SKM-1 treated with dmso at 0.1 percent for 144 hours (cell line): ENCODE results near the gene TMEM229A.
"Not testable (repeated sequence)": the region's sequence is repeated elsewhere in the genome, so short reads cannot be mapped to it uniquely, and the experiment has no call there.

Source experiments
- DNase-seq: peaks from one replicate; lab custom pipeline; 2025; ENCODE audit not compliant: unreplicated experiment; lab: John Stamatoyannopoulos, UW

TMEM229A gene

DNA sequence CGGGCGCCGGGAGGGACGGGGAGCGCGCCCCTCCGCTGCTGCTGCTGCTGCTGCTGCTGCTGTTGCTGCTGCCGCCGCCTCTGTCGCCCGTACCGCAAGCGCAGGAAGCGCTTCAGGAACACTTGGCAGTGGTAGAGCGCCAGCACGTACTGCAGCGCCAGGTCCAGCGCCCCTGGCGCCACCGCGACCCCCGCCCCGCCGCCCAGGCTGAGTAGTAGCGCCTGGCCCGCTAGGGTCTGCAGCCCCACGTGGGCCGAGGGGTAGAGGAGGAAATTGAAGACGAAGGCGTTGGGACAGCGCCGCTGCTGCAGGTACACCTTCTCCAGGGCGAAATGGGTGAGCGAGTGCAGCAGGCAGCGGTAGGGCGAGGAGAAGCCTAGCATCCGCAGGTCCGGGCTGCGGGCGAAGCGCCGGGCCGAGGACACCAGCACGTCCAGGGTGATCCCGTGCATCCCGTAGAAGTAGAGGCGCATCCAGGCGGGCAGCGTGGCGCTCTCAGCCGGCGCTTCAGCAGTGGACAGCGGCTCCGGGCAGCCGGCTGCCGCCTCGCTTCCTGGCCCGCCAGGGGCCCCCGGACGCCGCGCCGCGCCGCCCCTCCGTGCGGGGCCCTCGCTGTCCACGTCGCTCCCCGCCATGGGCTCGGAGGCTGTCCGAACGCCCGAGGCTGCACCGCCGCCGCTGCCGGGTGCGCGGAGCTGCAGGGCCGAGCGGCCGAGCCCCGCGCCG lies at the start of gene TMEM229A:
TMEM229A (minus strand) TSS at position 699 of the 726 bp plus-strand sequence; CDS start at position 635, 64 bp downstream.
- no peak for DNase-seq

DNA sequence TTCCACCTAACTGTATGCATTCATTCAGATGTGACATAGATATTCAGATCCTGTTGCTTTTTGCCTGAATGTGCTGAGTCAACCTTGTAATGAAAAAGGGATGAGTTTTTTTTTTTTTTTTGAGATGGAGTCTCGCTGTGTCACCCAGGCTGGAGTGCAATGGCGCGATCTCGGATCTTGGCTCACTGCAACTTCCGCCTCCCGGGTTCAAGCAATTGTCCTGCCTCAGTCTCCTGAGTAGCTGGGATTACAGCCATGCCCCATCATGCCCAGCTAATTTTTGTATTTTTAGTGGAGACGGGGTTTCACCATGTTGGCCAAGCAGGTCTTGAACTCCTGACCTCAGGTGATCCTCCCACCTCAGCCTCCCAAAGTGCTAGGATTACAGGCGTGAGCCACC lies 49.4 kb upstream of the TMEM229A start:
- DNase-seq: not testable (repeated sequence)

- no peak for DNase-seq
Observed at GRCh38 chr7:124077546-124077945, 44.7 kb upstream of the TMEM229A start.

DNA sequence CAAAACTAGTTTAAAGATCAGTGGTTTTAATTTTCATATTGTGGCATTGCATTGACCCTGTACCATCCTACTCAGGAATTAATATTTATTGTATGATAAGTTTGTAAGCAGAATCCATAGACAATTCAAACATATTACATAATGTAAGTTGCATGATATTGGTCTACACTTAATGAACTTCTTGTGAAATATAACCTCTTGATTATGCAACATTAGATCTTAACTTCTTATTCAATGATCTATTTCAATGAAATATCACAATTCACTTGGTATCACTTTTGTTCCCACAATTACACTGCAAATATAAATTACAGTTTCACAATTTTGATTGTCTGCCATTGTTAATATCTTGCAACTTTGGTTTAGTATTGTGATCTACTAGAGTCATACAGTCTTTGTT lies 44.0 kb upstream of the TMEM229A start:
- no peak for DNase-seq

DNA sequence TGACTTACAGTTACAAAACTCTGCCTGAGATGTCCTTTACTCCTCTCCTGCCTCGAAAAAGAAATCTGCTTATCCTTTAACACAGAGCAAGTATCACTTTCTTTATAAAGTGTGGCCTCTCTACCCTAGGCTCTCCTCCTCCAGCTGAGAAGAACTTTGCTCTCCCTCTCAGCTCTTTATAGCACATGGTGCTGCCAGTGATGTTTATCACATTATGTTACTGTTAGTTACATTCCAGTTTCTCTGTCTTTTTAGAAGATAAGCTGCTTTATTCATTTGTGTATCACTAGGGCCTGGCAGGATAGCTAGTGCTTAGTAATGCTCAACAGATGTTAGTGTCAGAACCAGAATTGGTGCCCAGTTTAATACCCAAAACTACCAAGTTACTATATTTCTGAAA lies 41.1 kb upstream of the TMEM229A start:
- no peak for DNase-seq

DNA sequence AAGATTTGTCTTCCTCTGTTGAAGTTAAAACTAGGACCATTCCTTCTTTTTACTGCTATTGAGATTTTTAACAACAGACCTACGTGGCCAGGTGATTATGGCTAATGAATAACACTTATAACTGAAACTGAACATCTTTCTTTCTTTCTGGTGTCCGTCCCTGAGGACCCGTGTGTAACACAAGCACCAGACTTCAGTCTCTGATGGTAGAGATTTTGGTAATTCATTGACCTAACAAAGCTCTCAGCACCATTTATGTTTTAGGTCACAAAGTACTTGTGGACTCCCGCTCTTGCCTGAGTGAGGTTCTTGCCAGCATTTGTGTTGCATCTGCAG lies 40.4 kb upstream of the TMEM229A start:
- DNase-seq: no peak

- no peak for DNase-seq
Observed at GRCh38 chr7:124072603-124073309, 39.9 kb upstream of the TMEM229A start.

DNA sequence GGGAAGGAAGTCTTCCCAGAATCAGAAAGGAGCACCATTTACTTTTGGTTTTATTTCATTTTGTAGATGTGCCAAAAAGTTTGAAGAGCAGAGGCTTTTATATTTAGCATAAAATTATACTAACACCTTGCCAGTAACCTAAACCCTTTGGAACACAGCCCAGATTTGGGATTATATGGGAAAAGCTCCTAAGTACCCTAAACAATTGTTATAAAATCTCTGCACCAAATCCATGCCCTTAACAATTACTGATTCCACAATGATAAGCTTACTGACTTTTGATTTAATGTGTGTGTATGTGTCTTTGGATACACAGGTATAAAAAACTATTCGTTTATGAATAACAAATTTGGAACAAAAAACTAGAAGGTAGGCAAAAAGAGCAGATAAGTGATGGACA lies 39.0 kb upstream of the TMEM229A start:
- no peak for DNase-seq

- DNase-seq: no peak
Observed at GRCh38 chr7:124062171-124062570, 29.3 kb upstream of the TMEM229A start.

- DNase-seq: no peak
Observed at GRCh38 chr7:124060528-124060927, 27.7 kb upstream of the TMEM229A start.

- DNase-seq: no peak
Observed at GRCh38 chr7:124059375-124059774, 26.5 kb upstream of the TMEM229A start.

DNA sequence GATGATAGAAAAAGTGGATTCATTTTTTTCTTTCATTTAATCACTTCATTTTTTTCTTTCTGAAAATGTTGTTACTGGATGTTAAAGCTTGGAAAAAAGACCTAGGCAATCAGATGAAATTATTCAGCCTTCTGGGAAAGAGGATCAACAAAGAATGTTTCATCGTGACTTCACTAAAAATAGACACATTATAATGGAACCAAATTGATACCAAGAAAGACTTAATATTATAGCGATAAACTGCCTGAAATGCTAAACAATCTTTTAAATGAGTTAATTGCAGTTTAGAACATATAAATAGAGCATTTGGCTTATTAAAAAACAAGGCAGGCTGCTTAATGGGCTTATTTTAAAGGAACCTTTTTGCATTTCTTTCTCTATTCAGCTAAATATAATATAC lies 25.6 kb upstream of the TMEM229A start:
- no peak for DNase-seq

GRCh38 chr7:124057872-124058271 lies 25.0 kb upstream of the TMEM229A start:
- no peak for DNase-seq

- no peak for DNase-seq
Observed at GRCh38 chr7:124056234-124056633, 23.4 kb upstream of the TMEM229A start.

DNA sequence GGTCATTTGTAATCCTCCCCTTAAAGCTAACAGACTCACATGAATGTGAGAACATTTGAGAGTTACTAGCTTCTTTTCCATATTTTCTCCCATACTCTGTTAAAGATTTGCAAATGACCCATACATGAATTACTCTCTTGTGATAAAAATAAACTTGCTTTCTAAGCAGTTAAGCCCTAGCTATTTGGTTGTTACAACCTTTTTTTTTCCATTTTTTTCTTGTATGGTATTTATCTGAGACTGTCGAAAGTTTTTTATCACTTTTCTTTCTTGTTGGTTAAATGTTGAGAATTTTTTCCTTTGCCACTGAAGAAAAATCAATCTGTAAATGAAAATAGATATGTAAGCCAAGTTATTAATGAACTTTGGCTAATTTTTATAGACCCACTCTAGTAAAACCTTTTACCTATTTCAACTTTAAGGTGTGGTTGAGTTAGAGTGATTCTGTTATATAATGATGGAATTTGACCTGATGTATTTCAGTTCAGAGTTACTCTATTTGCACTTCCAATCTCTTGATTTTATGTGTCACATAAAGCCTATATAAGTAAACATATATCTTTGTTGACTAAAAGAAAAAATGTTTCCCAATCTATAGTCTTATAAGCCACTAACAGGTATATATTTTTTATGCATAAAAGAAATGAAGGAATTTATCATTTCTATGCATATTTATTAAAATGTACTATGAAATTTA lies 19.0 kb upstream of the TMEM229A start:
- no peak for DNase-seq

DNA sequence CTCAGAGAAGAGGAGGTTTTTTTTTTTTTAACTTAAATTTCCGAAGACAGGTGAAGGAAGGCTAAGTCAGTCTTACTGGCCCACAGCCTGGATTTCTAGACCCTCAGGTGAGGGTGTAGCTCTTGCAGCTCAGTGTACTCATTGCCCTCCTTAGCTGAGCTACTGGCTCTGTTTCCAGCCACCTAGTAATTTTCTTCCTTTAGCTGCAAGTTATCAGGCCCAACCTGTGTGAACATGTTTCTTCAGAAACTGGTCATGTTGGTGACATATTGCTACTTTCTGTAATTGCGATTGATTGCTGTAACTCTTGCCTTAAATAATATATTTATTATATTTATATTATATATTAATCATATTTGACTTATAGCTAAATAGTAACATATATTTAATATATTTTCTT lies 10.0 kb upstream of the TMEM229A start:
- no peak for DNase-seq

- no peak for DNase-seq
Observed at GRCh38 chr7:124041439-124041838, 8.6 kb upstream of the TMEM229A start.

GRCh38 chr7:124037902-124038301 lies 5.0 kb upstream of the TMEM229A start:
- not testable (repeated sequence) for DNase-seq

DNA sequence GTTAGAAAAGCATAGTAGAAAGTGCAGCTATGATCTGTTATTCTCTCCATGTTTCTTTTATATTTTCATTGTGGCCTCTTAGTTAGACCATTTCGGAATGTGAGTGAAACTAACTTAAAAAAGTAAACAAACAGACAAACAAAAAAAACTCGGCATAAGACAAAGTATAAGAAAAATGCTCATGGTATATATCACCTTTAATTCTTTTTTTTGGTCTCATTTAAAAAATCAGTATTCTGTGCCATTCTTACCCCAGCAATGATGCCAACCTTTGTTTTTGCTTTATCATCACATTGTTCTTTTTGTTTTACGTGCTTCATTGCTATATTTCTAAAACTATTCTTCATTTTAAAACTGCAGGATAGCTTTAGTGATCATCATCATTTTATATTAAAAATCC lies 2.8 kb upstream of the TMEM229A start:
- DNase-seq: no peak

- DNase-seq: no peak
Observed at GRCh38 chr7:124034754-124035100, 1.9 kb upstream of the TMEM229A start.

DNA sequence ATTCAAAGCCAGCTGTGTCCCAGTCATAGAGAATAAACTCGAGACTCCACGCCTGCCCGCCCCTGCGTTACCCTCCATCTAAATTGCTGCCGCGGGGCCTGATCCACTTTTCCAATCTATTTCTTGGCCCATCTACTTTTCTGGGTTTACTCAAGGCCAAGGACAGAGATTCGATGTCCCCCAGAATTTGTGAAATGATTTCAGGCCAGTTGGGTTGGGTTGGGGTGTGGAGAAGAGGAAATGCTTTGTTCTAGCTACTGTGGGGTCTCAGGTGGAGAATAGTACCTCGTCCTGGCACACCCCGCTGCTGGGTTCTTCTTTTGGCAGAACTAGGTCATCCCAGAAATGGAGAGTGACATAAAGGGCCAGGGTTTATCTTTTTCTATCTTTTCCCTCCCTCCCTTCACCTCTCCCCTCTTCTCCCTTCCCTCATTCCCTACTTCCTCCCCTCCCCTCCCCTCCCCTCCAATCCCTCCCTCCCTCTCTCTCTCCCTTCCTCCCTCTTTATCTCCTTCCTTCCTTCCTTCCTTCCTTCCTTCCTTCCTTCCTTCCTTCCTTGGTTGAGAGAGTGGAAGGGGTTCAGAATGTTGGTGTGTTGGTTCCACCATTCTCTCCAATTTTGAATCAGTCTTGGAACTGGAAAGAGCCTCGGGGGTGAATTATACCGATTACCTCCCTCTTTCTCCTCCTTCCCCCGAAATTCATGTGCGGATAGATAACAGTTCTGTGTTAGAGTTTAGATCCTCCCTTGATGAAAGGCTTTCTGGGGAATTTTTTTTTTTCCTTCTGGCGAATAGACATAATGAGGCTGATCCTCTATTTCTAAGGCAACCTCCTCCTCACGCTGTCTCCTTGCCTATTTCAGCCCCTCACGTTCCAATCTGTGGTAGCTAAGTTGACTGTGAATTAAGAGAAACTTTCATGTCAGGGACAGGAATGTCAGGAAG lies 1.2 kb upstream of the TMEM229A start:
- DNase-seq: no peak
